GM18868 (cell line): ENCODE results near the gene ZCCHC18.

ENCODE experiments used
- ATAC-seq: cut with Tn5 transposase; IDR thresholded peaks from one replicate; pipeline ENCODE4 v1.9.1; 2021; ENCODE audit warnings: mild to moderate bottlenecking, moderate library complexity; ENCODE audit not compliant: unreplicated experiment

ZCCHC18 gene

GRCh38 chrX:104130808-104131207, 18.5 kb downstream of the ZCCHC18 start:
- no peak for ATAC-seq

DNA sequence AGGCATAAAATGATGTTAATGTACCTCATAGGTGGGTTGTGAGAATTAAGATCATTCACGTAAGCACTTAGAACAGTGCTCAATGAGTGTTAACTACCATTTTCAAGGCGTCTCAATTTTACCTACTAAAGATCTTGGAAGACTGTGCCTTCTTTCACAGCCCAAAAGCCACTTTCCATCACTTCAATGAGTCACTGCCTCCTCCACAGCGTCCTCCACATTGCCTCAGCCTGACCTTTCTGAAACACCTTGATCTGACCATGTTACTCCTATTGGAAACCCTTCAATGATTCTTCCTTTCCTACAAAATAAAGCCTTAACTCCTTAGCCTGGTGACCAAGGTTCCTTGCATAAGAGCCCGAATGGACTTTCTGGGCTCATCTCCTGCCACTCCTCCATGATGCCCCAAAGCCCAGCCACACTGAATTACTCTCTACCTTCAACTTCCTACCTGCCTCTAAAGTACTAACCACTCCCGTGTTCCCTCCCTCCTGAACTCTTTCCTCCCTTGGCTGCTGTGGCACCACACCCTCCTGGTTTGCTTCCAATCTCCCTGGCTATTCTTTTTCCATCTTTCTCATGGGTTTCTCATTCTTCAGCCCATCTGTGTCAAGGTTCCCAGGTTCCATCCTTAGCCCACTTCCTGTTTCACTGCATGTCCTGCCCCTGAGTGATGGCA, 22.4 kb downstream of the ZCCHC18 start:
- ATAC-seq = no peak

DNA sequence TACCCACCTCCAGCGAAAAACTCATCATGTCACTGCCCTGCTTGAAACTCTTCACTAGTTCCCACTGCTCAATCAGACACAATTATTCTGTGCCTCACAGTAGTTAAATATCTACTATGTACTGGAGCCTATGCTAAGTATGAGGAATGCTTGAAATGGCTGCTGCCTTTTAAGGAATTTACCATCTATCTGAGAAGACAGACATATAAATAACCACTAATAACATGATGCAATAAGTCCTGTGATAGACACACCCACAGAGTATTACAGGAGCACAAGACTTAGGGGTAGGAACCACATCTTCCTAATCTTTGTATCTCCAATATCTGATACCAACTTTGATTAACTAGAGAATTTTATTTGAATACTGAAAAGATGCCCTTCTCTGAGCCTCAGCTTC, 23.4 kb downstream of the ZCCHC18 start:
- ATAC-seq = no peak

GRCh38 chrX:104136241-104137019, 24.1 kb downstream of the ZCCHC18 start:
- ATAC-seq = peak; percentile 92

GRCh38 chrX:104137496-104137895, 25.2 kb downstream of the ZCCHC18 start:
- ATAC-seq = no peak

DNA sequence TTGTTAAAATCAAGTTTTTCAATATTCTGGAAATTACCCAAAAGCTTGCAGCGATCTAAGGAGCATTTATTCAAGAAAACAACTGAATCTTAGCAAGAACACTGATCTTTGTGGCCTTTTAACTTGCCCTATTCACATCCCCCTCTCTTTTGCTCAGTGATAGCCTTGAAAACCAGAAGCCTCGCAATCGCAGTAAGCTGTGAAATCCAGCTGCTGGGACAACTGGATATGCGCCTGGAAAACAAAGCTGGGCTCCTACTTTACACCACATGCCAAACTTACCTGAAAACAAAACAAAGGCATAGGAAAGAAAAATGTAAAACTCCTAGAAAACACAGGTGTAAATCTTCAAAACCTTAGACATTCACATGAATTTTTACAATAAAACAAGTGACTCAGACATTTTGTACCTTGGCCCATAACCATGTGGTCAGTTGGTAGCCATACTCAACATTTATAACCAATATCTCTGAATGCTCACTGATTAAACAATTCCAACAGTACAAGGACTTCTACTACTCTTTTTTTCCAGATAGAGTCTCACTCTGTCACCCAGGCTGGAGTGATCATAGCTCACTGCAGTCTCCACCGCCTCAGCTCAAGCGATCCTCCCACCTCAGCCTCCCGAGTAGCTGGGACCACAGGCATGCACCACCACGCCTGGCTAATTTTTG, 28.9 kb downstream of the ZCCHC18 start:
- ATAC-seq = no peak

DNA sequence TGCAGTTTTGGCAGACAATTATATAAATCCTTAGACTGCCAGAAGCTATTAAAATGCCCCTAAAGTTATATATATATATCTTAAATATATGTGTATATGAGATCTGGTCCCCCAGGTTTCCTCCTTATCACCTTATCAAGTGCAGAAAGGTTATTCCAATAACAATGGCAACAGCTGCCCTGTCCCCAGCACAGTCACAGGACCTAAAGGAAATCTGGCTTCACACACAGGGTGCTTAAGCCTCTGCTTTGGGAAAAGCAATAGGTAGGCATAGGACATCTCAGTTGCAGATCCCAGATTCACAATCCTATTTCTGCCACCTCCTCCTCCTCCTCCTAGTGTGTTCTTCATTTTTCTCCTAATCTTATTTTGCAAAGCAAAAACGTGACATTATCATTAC, 38.7 kb downstream of the ZCCHC18 start:
- ATAC-seq = no peak

DNA sequence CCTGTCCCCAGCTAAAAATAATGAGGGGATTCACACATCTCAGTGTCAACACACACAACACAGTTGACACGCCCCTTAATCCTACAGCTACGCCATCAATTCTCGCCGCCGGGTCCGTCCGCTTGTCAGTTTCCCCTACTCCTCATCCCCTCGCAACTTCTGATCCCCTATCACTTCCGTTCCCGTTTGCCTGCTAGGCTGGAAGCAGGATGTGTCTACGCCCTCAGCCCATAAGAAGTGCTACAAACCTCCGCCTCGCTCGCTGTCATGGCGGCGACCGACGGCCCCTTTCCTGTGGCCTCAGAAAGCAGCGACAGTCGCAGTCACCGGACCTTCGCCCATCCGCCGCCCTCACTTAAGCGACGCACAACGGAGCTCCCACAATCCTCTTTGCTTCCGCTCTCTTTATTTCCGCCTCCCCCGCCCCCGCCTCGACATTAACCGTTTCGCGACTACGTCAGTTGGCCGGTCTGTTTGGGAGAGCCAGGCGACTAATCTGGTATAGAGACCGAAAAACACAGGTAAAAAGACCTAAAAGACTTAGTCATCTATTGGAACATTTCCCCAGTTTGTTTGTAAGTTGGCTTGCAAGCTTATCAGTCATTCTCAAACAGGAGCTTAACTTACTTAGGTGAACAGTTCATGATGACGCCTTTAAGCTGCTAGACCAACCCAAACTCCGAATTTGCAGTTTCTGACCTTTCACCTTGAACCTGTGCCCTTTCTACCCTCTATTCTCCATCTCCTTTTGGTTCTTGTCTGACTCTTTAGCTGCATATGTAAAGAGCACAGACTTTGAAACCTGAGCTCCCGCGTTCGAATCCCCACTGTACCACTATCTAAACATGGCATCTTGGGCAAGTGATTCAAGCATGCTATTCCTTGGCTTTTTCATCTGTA, 44.6 kb downstream of the ZCCHC18 start, which contains the start of gene SLC25A53:
TSS of gene SLC25A53 (minus strand) at position 380 of the 900 bp plus-strand sequence. CDS start 51,752 bp downstream, outside the sequence.
- peak; percentile 94 for ATAC-seq
